Neural cell (in vitro differentiated cells): Measurements from ENCODE around the gene ZBTB7C. TPM values are rescaled to one million over a fixed set of nuclear protein-coding genes. Genes with fewer than 3 reads are reported as not detected.

Experiments used
- H2AFZ ChIP-seq: fragments of 200-600, 300-800 bp; sonication (generic), shearing (Covaris generic); 2 replicates; pipeline ENCODE4 v1.6.0; 2014; ENCODE audit warnings: low read depth, mild to moderate bottlenecking, antibody characterized with exemption, low read length, moderate library complexity
- H3F3A ChIP-seq: fragments of 200-600 bp; shearing (Covaris generic); 2 replicates; pipeline ENCODE4 v1.6.1; 2016; ENCODE audit warnings: mild to moderate bottlenecking, moderate library complexity, mixed read lengths, antibody characterized with exemption, low read length; ENCODE audit not compliant: insufficient read depth, poor library complexity, severe bottlenecking
- H3K27ac ChIP-seq: fragments of 200-600, 300-800 bp; sonication (generic), shearing (Covaris generic); 2 replicates; pipeline ENCODE4 v1.5.1; 2014; ENCODE audit warnings: mild to moderate bottlenecking, low read length, moderate library complexity
- H3K27me3 ChIP-seq: fragments of 300-800, 200-600 bp; sonication (generic), shearing (Covaris generic); 2 replicates; pipeline ENCODE4 v1.6.0; 2014; ENCODE audit warnings: mild to moderate bottlenecking, low read depth, low read length, moderate library complexity; ENCODE audit not compliant: insufficient read depth
- H3K36me3 ChIP-seq: fragments of 300-800, 200-600 bp; sonication (generic), shearing (Covaris generic); 2 replicates; pipeline ENCODE4 v1.5.1; 2014; ENCODE audit warnings: mild to moderate bottlenecking, antibody characterized with exemption, low read length, moderate library complexity; ENCODE audit not compliant: insufficient read depth
- H3K4me2 ChIP-seq: fragments of 300-800, 200-600 bp; sonication (generic), shearing (Covaris generic); 2 replicates; pipeline ENCODE4 v1.6.0; 2014; ENCODE audit warnings: mild to moderate bottlenecking, low read length
- H3K4me3 ChIP-seq: fragments of 300-800, 200-600 bp; sonication (generic), shearing (Covaris generic); 2 replicates; pipeline ENCODE4 v1.5.1; 2014; ENCODE audit warnings: mild to moderate bottlenecking, low read length, moderate library complexity
- H3K79me2 ChIP-seq: fragments of 200-600 bp; shearing (Covaris generic); replicated peaks from 2 replicates; pipeline ENCODE4 v1.6.0; 2014; ENCODE audit warnings: mild to moderate bottlenecking, low read length, moderate library complexity; ENCODE audit not compliant: insufficient read depth
- H3K9ac ChIP-seq: fragments of 300-800, 200-600 bp; sonication (generic), shearing (Covaris generic); 2 replicates; pipeline ENCODE4 v1.6.1; 2016; ENCODE audit warnings: mild to moderate bottlenecking, low read length, mixed read lengths
- H3K9me2 ChIP-seq: fragments of 200-600 bp; shearing (Covaris generic); 2 replicates; pipeline ENCODE4 v1.6.1; 2016; ENCODE audit warnings: mild to moderate bottlenecking, low read length, mixed read lengths; ENCODE audit not compliant: insufficient read depth
- H3K9me3 ChIP-seq: fragments of 200-600, 300-800 bp; sonication (generic), shearing (Covaris generic); 2 replicates; pipeline ENCODE4 v1.6.1; 2016; ENCODE audit warnings: mild to moderate bottlenecking, mixed run types, low read length, moderate library complexity, mixed read lengths
- H4K20me1 ChIP-seq: fragments of 200-600 bp; shearing (Covaris generic); 2 replicates; pipeline ENCODE4 v1.6.1; 2016; ENCODE audit warnings: mild to moderate bottlenecking, mixed run types; ENCODE audit not compliant: insufficient read depth
- EP300 ChIP-seq: fragments of 450-650 bp; conservative IDR thresholded peaks from 2 replicates; pipeline ENCODE4 v1.6.1; 2014; ENCODE audit warnings: antibody characterized with exemption, mild to moderate bottlenecking, moderate library complexity; ENCODE audit not compliant: poor library complexity, severe bottlenecking
- EZH2 ChIP-seq: fragments of 200-600, 300-800 bp; shearing (Covaris generic), sonication (generic); IDR thresholded peaks from 2 replicates; pipeline ENCODE4 v1.6.1; 2014; ENCODE audit warnings: antibody characterized with exemption, low read length, borderline replicate concordance, mild to moderate bottlenecking; ENCODE audit not compliant: insufficient read depth, poor library complexity, severe bottlenecking
- MXI1 ChIP-seq: fragments of 450-650 bp; conservative IDR thresholded peaks from 2 replicates; pipeline ENCODE4 v1.6.1; 2014; ENCODE audit warnings: antibody characterized with exemption, mild to moderate bottlenecking; ENCODE audit not compliant: poor library complexity, severe bottlenecking
- POLR2AphosphoS5 ChIP-seq: IDR thresholded peaks from 2 replicates; pipeline ENCODE4 v1.6.1; 2012
- RAD21 ChIP-seq: fragments of 450-650 bp; conservative IDR thresholded peaks from 2 replicates; pipeline ENCODE4 v1.6.1; 2014; ENCODE audit warnings: antibody characterized with exemption, mild to moderate bottlenecking, moderate library complexity
- SMC3 ChIP-seq: fragments of 450-650 bp; conservative IDR thresholded peaks from 2 replicates; pipeline ENCODE4 v1.6.1; 2014; ENCODE audit warnings: antibody characterized with exemption, mild to moderate bottlenecking, moderate library complexity; ENCODE audit not compliant: poor library complexity
- polyA plus RNA-seq: library from polyadenylated mRNA; depleted of rRNA; stranded (reverse); fragments of >200 nt; gene quantifications from 2 replicates; pipeline ENCODE4 v1.2.3, GENCODE V29; 2014
- TF ChIP-seq, protein P1 (sequence below): fragments of 450-650 bp; IDR thresholded peaks from 2 replicates; pipeline ENCODE4 v1.5.1; 2014; ENCODE audit warnings: antibody characterized with exemption, mild to moderate bottlenecking, moderate library complexity; ENCODE audit not compliant: poor library complexity, severe bottlenecking

The ZBTB7C gene
- polyA plus RNA-seq, 1 donor from 2014 or later = 2.4 TPM

DNA sequence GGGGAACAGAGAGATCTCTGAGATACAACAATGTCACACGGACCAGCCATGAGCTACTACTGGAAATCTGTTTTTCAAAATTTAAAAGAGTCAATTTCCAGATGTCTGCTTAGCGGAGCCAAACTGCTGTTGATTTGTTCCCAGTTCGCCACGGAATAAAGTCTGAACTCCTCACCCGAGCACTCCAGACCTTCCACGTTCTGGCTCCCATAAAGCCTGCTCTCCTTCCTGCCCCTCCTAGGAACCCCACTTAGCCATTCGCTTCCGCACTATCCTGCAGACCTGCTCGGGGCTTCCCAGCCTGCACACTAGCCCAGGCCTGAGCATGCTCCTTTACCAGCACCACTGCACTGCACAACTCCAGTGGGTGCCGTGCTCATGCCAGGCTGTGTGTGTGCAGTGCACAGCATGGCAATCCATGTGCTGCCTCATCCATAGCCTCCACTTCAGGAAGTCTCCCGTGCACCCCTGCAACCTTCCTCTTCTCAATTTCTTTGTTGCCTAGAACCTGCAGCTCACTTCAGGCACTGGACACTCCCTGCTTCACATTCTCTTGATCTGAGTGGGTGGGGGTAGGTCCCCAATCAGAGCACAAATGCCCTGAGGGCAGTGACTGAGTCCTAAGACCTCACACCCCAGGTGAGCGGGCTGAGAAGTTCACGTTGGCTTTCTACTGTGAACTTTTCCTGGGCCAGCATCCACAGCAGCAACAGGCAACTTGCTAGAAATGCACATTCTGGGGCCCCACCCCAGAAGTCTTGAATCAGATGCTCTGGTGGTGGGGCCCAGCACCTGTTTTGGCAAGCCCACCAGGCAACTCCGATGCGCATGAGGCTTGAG, 53.7 kb downstream of the ZBTB7C start:
- H3K36me3 ChIP-seq = no peaks in the 10 kb centered on the region
- no peak overlapping the region for H3K9ac ChIP-seq
- H3K9me2 ChIP-seq = no peaks in the 10 kb centered on the region
- no peaks in the 10 kb centered on the region for H3F3A ChIP-seq
- no peak overlapping the region for H2AFZ ChIP-seq
- no peaks in the 10 kb centered on the region for H3K27me3 ChIP-seq
- H4K20me1 ChIP-seq = no peaks in the 10 kb centered on the region
- no peak overlapping the region for H3K27ac ChIP-seq
- no peaks in the 10 kb centered on the region for H3K9me3 ChIP-seq
- no peaks in the 10 kb centered on the region for H3K79me2 ChIP-seq
- H3K4me3 ChIP-seq = no peak overlapping the region
- TF ChIP-seq, protein P1, sequence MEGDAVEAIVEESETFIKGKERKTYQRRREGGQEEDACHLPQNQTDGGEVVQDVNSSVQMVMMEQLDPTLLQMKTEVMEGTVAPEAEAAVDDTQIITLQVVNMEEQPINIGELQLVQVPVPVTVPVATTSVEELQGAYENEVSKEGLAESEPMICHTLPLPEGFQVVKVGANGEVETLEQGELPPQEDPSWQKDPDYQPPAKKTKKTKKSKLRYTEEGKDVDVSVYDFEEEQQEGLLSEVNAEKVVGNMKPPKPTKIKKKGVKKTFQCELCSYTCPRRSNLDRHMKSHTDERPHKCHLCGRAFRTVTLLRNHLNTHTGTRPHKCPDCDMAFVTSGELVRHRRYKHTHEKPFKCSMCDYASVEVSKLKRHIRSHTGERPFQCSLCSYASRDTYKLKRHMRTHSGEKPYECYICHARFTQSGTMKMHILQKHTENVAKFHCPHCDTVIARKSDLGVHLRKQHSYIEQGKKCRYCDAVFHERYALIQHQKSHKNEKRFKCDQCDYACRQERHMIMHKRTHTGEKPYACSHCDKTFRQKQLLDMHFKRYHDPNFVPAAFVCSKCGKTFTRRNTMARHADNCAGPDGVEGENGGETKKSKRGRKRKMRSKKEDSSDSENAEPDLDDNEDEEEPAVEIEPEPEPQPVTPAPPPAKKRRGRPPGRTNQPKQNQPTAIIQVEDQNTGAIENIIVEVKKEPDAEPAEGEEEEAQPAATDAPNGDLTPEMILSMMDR = no peak
- no peak for TF ChIP-seq RAD21
- H3K4me2 ChIP-seq = no peak overlapping the region

DNA sequence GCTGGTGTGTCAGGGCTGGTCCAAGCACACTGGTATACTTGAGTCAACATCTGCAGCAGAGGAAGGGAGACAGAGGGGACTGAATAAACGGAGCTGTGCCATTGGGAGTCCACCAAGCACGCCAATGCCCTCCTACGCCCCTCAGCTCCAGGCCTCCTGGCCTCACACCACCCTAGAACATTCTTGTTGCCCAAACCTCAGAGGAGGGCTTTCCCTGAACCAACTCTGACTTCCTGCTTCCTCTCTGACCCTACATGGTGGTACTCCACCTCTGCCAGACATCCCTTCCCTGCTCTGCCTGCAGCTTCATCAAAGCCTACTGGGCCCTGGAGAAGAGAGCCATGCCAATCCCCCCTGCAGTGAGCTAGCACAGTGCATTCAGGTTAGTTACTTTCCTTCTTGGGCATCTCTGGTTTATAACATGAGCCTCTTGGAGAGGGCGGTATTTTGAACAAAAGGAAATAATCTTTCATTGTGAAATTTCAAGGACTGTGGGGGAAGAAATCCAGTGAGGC, 54.4 kb downstream of the ZBTB7C start:
- H3K9ac ChIP-seq = no peak overlapping the region
- H3K9me3 ChIP-seq = no peaks in the 10 kb centered on the region
- H3K4me3 ChIP-seq = no peak overlapping the region
- H3F3A ChIP-seq = no peaks in the 10 kb centered on the region
- H2AFZ ChIP-seq = no peak overlapping the region
- no peaks in the 10 kb centered on the region for H4K20me1 ChIP-seq
- no peak overlapping the region for H3K27ac ChIP-seq
- H3K27me3 ChIP-seq = no peaks in the 10 kb centered on the region
- H3K36me3 ChIP-seq = no peaks in the 10 kb centered on the region
- no peaks in the 10 kb centered on the region for H3K9me2 ChIP-seq
- TF ChIP-seq RAD21 = no peak
- TF ChIP-seq SMC3 = no peak
- no peak for TF ChIP-seq EZH2
- TF ChIP-seq POLR2AphosphoS5 = no peak
- TF ChIP-seq MXI1 = no peak
- no peak for TF ChIP-seq EP300
- no peak overlapping the region for H3K4me2 ChIP-seq
- H3K79me2 ChIP-seq = no peaks in the 10 kb centered on the region

DNA sequence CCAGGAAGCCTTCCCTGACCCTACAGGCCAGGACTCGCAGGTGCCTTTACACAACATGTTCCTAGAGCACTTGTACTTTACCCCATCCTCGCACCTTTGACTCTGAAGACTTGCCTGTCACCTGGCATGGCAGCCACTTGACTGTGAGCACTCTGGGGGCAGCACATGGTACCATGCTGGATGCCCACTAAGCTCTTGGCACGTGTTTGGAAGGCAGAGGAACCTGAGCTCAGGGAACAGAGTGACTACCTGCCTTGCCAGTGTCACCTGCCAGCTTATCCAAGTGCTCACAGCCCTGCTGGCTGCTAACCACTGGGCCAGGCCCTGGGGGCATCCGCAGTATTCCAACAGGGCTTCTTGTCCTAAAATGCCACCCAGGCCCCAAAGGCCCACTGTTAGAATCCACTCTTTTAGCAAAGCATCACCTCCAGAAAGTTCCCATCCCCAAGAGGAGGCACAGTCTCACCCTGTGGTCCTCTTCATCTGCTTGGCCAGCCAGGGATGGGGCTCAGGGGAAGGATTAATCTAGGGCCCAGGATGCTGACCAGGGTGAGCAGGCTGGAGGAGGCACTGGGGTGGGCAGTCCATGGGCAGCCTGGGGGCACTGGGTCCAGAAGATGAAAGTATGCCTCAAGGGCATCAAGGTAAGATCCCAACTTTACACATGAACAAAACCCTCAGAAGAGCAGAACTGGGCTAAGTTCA, 57.0 kb downstream of the ZBTB7C start:
- H3K27ac ChIP-seq = no peak overlapping the region
- TF ChIP-seq, protein P1 = no peak
- TF ChIP-seq SMC3 (no peak), POLR2AphosphoS5 (no peak), RAD21 (no peak), MXI1 (no peak)
- no peaks in the 10 kb centered on the region for H3F3A ChIP-seq
- no peaks in the 10 kb centered on the region for H3K27me3 ChIP-seq
- no peak overlapping the region for H2AFZ ChIP-seq
- H3K4me2 ChIP-seq = no peak overlapping the region
- H4K20me1 ChIP-seq = no peaks in the 10 kb centered on the region
- no peaks in the 10 kb centered on the region for H3K36me3 ChIP-seq
- no peaks in the 10 kb centered on the region for H3K9me3 ChIP-seq
- H3K4me3 ChIP-seq = no peak overlapping the region
- no peaks in the 10 kb centered on the region for H3K9me2 ChIP-seq
- no peaks in the 10 kb centered on the region for H3K79me2 ChIP-seq
- H3K9ac ChIP-seq = no peak overlapping the region
